PC-9 (cell line): Measurements from ENCODE around the gene CIITA.

Source experiments
- EZH2 ChIP-seq: fragments of 200-600 bp; sonication (generic); IDR thresholded peaks from 2 replicates; pipeline ENCODE4 v1.8.0; 2017; ENCODE audit warnings: antibody characterized with exemption, low read depth
- TF ChIP-seq, protein P1 (sequence below): fragments of 200-600 bp; sonication (generic); conservative IDR thresholded peaks from 2 replicates; pipeline ENCODE4 v1.6.1; 2017; ENCODE audit warnings: mixed run types, antibody characterized with exemption, mild to moderate bottlenecking, moderate library complexity

GRCh38 chr16:10859020-10859419 lies 18.0 kb upstream of the CIITA start:
- TF ChIP-seq, protein P1, sequence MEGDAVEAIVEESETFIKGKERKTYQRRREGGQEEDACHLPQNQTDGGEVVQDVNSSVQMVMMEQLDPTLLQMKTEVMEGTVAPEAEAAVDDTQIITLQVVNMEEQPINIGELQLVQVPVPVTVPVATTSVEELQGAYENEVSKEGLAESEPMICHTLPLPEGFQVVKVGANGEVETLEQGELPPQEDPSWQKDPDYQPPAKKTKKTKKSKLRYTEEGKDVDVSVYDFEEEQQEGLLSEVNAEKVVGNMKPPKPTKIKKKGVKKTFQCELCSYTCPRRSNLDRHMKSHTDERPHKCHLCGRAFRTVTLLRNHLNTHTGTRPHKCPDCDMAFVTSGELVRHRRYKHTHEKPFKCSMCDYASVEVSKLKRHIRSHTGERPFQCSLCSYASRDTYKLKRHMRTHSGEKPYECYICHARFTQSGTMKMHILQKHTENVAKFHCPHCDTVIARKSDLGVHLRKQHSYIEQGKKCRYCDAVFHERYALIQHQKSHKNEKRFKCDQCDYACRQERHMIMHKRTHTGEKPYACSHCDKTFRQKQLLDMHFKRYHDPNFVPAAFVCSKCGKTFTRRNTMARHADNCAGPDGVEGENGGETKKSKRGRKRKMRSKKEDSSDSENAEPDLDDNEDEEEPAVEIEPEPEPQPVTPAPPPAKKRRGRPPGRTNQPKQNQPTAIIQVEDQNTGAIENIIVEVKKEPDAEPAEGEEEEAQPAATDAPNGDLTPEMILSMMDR: no peak
- TF ChIP-seq EZH2: no peak
